Caki2 (cell line): ENCODE results near the gene DDX49. TPM values are rescaled to one million over a fixed set of nuclear protein-coding genes. Genes with fewer than 3 reads are reported as not detected.

Experiments used
- DNase-seq: peaks from one replicate; pipeline ENCODE4 v3.0.0-alpha.2; 2015; ENCODE audit warnings: low read depth
- in situ Hi-C: cut with HindIII; loops from 2 replicates; pipeline ENCODE4 v1.10.0; 2016; ENCODE audit warnings: low sequenced_read_pairs, low pct_unique_long_range_greater_than_20kb, mixed read lengths
- total RNA-seq: library from RNA; depleted of rRNA; stranded (reverse); fragments of >200 nt; shearing (Covaris generic); gene quantifications from 2 replicates; pipeline ENCODE4 v1.2.3, GENCODE V29; 2014; ENCODE audit warnings: low replicate concordance

Gene DDX49
- total RNA-seq, 1 experiment from 2014 or later, result 91.7 TPM

- DNase-seq, result no peak
- in situ Hi-C loops, result no loop called here
These were observed 12.0 kb downstream of the DDX49 start for GRCh38 chr19:18931316-18932162.

- in situ Hi-C loops, result no loop called here
- DNase-seq, result no peak
These were observed 12.8 kb downstream of the DDX49 start for GRCh38 chr19:18932216-18932841.

GRCh38 chr19:18933297-18933696, 13.8 kb downstream of the DDX49 start:
- in situ Hi-C loops, result no loop called here

GRCh38 chr19:18939163-18939562, 19.6 kb downstream of the DDX49 start:
- in situ Hi-C loops, result no loop called here
- DNase-seq, result no peak

More at GRCh38 chr19:18933297-18933696, 13.8 kb downstream of the DDX49 start:
- no peak for DNase-seq

- peak; percentile 33 for DNase-seq
- in situ Hi-C loops, result no loop called here
These were observed 20.6 kb downstream of the DDX49 start for GRCh38 chr19:18939922-18940768.

- no peak for DNase-seq
- in situ Hi-C loops, result no loop called here
These were observed 21.5 kb downstream of the DDX49 start, which contains the start of gene HOMER3 for GRCh38 chr19:18940769-18941627. Gene HOMER3, minus strand, starts transcription at chr19:18941217. Its CDS starts 2,235 bp downstream, at chr19:18938982.

GRCh38 chr19:18941628-18942354, 22.3 kb downstream of the DDX49 start:
- in situ Hi-C loops, result no loop called here

GRCh38 chr19:18942692-18943091, 23.2 kb downstream of the DDX49 start:
- in situ Hi-C loops, result no loop called here
- no peak for DNase-seq

More at GRCh38 chr19:18941628-18942354, 22.3 kb downstream of the DDX49 start:
- no peak for DNase-seq

- DNase-seq, result no peak
- in situ Hi-C loops, result no loop called here
These were observed 23.9 kb downstream of the DDX49 start for GRCh38 chr19:18943465-18943864.

GRCh38 chr19:18945297-18945696, 25.8 kb downstream of the DDX49 start:
- DNase-seq, result no peak
- in situ Hi-C loops, result no loop called here

- in situ Hi-C loops, result no loop called here
- DNase-seq, result no peak
These were observed 26.8 kb downstream of the DDX49 start for GRCh38 chr19:18946335-18946734.

- DNase-seq, result no peak
- in situ Hi-C loops, result no loop called here
These were observed 27.4 kb downstream of the DDX49 start for GRCh38 chr19:18946918-18947317.

- in situ Hi-C loops, result no loop called here
- DNase-seq, result no peak
These were observed 28.8 kb downstream of the DDX49 start for GRCh38 chr19:18948075-18948975.

GRCh38 chr19:18948976-18949356, 29.5 kb downstream of the DDX49 start:
- in situ Hi-C loops, result no loop called here

GRCh38 chr19:18949858-18950257, 30.3 kb downstream of the DDX49 start:
- in situ Hi-C loops, result no loop called here
- no peak for DNase-seq

More at GRCh38 chr19:18948976-18949356, 29.5 kb downstream of the DDX49 start:
- no peak for DNase-seq

- in situ Hi-C loops, result no loop called here
- DNase-seq, result no peak
These were observed 32.3 kb downstream of the DDX49 start for GRCh38 chr19:18951721-18952281.
